GM10847 (cell line): Measurements from ENCODE around the gene GMCL1.

Experiments used
- POLR2A ChIP-seq: IDR thresholded peaks from 2 replicates; pipeline ENCODE4 v1.6.1; 2011; ENCODE audit not compliant: insufficient read length; ENCODE audit errors: extremely low read depth

Gene GMCL1

GRCh38 chr2:69902213-69902922 is 72.9 kb downstream of the GMCL1 start:
- TF ChIP-seq POLR2A = no peak

GRCh38 chr2:69907216-69907615 is 77.8 kb downstream of the GMCL1 start:
- TF ChIP-seq POLR2A = no peak

DNA sequence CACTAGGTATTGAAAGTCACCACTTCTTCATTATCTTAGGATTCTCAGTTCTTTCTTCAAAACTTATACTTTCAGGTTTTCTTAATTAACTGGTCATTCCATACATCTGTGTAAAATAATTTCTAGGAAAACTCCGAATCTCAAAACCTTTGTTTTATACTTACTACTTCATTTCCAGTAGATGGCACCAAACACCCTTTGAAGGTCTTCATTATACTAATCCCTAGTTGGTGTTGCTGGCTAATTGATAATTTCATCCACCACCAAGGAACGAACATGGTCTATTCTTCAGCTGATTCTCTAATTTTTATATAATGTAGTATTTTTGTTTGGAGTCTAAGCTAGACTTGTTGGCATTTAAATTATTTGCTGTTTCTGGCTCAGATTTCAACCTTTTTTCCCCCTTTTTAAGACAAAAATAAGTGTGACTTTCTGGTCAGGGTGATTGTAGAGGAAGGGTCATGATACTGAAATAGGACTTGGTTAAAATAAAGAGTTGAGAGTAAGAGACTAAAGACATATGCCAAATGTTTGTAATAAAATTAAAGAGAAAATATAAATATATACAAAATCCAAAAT is 82.6 kb downstream of the GMCL1 start:
- TF ChIP-seq POLR2A = no peak

GRCh38 chr2:69914164-69914949 is 84.9 kb downstream of the GMCL1 start:
- TF ChIP-seq POLR2A = peak; percentile 64

DNA sequence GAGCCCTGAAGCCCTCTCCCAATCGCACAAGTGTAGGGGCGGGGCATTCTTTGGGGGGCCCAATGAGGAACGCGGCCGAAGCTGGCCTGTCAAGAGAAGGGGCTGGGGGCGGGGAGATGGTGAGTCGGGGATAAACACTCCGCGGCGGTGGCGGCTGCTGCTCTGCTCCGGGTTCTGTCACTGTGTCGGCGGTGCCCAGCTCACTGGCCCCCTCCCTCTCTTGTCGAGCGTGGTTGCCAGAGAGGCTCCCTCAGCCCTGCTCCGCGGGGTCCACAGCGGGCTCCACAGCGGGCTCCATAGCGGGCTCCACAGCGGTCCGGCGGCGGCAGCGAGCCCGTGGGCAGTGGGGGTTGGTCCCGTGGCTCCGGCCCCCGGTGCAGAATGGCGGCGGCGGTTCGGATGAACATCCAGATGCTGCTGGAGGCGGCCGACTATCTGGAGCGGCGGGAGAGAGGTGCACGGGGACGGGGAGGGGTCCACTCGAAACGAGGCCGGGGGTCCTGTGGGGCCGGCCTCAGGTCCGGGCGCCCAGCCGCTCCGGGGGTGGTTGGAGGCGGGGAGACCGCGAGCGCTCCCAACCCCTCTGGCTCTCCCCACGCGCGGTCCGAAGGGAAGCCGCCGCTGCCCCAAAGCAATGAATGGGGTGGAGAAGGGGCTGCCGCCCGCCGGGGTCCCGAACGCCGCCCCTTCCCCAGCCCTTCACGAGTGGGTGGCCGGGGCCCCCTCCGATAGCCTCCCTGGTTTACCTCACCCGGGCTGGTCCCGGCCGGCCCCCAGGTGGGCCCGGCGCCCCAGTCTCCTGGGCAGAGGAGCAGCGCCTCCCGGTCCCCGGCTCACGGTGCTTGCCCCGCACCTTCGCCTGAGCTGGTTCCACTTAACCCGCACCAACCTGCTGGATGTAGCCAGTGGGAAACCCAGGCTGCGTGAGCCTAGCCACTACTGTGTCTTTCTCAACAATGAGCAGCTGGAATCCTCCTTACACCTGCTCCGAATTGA is 85.8 kb downstream of the GMCL1 start, which contains the start of gene MXD1:
TSS of gene MXD1 (plus strand) at position 160 of the 996 bp plus-strand sequence. CDS start at position 382, 222 bp downstream.
- TF ChIP-seq POLR2A = peak; percentile 73

DNA sequence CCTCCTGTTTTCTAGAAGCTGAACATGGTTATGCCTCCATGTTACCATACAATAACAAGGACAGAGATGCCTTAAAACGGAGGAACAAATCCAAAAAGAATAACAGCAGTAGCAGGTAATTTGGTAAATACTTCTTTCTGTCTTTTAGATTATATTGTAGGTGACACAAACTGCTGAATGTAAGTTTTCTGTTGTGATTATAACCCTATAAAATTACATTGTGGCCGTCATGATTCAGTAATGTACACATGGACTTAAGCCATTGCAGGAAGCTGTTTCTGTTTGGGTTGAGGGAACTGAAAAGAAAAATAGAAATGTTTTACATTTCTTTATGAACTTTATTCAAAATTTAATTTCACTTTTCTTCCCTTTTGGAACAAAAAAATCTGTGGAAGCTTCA is 86.6 kb downstream of the GMCL1 start:
- no peak for TF ChIP-seq POLR2A

GRCh38 chr2:69917852-69918251 is 88.4 kb downstream of the GMCL1 start:
- TF ChIP-seq POLR2A = no peak

DNA sequence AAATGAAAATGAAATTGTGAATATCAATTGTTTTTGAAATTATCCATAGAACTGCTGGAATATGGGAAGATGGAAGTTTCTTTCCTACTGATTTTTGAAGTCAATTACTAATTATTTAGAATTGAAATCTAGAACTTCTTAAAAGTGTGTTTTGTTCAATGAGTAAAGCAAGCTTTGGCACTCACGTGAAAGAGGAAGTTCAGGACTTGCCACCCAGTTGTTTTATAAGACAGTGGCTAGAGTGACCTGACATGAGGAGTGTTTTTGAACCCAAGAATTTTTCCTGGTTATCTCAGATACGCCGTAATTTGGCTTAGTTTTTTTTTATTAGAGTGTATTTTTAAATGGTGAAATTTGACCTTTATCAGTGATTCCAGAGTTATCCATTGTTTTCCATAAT is 88.9 kb downstream of the GMCL1 start:
- TF ChIP-seq POLR2A = no peak

GRCh38 chr2:69923116-69923515 is 93.7 kb downstream of the GMCL1 start:
- TF ChIP-seq POLR2A = no peak

- no peak for TF ChIP-seq POLR2A
Measured at GRCh38 chr2:69926849-69927515, 97.5 kb downstream of the GMCL1 start.
